ENCODE measurements around the gene MRPL44.
"Not testable (repeated sequence)": the region's sequence is repeated elsewhere in the genome, so short reads cannot be mapped to it uniquely, and the experiment has no call there.

The MRPL44 gene

DNA sequence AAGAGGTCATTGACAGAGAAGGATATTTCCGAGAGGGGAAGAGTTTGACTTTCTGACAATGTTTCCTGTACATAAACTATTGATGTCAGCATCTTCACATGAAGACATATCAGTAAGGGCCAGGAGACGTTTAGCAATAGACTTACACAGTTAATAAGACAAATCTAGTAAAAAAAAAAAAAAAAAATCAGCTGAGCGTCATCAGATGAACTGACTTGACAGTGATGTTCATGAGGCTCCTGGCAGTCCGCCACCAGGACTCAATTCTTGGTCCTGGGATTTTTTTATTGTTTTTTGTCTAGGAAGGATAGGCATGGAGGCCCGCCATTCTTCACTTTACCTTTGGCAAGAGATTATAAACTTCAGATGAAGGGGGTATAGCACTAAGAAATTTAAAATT, 14.5 kb downstream of the MRPL44 start:
- DNase-seq (no peak), ATAC-seq (no peak)

DNA sequence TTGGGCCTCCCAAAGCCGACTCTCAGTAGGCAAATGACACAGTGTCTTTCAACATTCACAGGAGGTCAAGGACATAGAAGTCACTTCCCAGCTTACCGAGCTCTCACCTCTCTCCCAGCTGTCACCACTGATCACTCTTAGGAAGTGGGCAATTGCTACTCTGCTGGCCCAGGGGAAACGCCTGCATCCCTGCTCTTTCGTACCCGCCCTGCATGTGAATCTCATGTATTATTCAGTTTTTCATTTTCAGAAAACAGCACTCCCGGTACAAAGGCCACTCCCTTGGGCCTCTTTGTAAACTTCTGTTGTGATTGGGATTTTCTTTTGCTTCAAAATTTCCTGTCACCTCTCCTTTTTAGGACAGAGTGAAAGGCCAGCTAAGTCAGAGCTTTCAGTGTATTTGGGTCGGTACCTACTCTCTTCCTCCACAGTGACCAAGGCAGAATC, 15.4 kb downstream of the MRPL44 start:
- ATAC-seq = no peak
- DNase-seq = no peak

DNA sequence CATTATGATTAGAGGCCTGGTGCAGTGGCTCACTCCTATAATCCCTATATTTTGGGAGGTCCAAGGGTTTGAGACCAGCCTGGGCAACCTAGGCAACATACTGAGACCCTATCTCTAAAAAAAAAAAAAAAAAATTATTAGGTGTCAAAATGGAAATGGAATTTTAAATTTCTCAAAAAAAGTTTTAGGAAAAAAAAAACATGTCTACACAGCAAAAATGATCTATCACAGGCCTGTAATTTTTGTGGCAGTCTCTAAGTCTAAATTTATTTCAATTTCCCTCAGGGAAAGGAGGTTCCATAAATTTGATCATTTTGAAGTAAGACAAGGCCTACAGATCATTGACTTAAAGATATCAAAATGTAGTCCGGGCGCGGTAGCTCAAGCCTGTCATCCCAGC, 16.3 kb downstream of the MRPL44 start:
- ATAC-seq = no peak
- no peak for DNase-seq

DNA sequence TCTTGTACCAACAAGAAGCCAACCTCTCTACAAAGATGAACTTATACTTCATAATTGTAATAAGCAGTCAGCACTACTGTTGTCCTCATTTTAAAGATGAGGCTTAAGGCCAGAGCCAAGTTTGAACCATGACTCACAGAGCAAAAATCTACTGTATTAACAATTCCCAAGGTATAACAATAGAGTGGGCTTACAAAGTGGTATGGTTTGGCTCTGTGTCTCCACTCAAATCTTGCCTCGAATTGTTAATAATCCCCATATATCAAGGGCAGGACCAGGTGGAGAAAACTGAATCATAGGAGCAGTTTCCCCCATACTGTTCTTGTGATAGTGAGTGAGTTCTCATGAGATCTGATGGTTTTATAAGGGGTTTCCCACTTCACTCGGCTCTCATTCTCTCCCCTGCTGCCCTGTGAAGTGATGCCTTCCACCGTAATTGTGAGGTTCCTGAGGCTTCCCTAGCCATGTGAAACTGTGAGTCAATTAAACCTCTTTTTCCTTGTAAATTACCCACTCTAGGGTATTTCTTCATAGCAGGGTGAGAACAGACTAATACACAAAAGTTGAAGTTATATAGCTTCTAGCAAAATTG, 19.5 kb downstream of the MRPL44 start:
- peak; percentile 88 for ATAC-seq
- no peak for DNase-seq

DNA sequence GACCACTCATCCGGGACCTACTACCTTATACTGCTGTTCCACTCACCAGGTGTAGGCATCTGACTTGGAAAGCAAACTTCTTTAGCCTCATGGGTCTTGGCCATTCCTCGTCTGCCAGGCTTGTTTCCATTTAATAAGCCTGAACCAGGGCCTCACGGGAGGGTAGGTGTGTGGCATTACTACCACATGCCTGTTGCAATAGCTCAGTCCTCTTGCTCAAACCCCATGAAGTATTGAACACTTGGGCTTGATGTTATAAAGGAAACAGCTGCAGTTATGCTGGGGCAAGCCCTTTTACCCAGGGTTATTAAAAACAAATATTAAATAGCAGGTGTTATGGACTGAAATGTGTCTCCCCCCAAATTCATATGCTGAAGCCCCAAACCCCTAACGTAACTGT, 21.2 kb downstream of the MRPL44 start:
- DNase-seq (no peak), ATAC-seq (no peak)

DNA sequence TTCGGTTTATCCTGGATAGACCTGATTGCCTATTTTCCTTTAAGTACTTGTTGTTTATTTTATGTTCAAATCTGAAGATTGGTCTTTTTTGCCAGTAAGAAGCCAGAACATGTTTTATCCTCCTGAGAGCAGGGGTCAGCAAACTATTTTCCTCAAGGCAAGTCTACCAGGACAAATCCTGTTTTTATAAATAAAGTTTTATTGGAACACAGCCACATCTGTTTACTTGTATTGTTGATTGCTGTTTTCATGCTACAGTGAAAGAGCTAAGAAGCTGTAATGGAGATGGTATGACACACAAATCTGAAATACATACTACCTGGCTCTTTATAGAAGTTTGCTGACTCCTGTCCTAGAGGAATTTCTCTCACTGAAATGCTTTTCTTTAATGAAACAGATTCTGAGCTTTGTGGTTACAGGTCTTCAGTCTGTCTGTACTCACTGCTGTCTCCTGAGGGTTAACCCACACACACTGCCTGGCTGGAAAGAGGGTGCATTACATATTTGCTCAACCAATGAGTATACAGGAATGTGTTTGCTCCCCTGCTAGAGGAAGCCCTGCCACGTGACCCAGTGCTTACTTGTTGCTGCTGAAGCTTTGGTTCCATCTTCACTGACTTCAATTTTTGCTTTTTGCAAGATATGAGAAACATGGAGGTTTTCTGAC, 22.6 kb downstream of the MRPL44 start:
- DNase-seq (no peak), ATAC-seq (no peak)

DNA sequence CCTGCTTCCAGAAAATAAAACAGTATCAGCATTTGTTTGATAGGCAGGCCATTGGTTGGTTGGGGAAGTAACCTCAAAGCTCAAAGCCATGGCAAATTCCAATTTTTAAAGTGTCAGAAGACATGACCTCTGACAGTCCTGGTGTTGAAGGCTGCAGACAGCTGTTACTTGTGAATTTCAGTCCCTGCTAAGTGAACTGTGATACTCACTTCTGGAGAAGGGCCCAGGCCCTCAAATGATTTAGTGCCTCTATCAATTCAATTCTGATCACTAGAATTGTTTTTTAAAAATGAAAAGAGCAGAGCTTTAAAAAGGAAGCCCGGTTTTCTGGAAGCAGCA, 23.1 kb downstream of the MRPL44 start:
- DNase-seq = no peak
- no peak for ATAC-seq

DNA sequence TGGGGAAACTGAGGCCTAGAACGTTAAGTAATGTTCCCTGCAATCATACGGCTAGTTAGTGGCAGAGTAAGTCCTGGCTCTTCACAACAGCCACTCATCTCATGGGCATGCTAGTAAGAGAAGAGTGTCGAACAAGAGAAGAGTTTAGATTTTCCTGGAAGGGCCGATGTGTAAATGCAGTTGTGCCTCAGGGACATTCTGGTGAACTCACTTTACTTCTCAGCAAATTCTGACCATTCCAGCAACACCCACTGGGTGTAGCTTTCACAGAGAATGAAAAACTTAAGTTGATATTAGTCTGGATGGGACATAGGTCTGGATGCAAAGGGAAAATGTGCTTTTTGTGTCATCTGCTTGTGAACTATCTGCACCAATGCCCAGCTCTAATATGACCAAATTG, 23.5 kb downstream of the MRPL44 start:
- DNase-seq (no peak), ATAC-seq (no peak)

DNA sequence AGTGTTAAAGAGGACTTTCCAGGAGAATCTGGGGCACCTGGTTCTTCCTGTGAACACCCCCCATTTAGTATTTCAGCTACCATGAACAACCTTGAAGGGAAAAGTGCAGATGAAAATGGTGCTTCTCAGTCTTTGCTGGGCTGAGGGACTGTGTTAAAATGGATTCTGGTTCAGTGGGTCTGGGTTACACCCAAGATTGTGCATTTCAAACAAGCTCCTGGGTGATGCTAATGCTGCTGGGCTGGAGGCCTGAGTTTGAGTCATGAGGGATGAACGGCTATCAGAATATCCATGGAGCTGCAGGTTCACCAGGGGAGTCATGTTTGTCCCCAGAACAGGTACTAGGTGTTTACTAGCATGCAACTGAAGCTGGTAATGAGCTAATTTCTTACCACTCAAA, 24.0 kb downstream of the MRPL44 start:
- ATAC-seq (no peak), DNase-seq (no peak)

DNA sequence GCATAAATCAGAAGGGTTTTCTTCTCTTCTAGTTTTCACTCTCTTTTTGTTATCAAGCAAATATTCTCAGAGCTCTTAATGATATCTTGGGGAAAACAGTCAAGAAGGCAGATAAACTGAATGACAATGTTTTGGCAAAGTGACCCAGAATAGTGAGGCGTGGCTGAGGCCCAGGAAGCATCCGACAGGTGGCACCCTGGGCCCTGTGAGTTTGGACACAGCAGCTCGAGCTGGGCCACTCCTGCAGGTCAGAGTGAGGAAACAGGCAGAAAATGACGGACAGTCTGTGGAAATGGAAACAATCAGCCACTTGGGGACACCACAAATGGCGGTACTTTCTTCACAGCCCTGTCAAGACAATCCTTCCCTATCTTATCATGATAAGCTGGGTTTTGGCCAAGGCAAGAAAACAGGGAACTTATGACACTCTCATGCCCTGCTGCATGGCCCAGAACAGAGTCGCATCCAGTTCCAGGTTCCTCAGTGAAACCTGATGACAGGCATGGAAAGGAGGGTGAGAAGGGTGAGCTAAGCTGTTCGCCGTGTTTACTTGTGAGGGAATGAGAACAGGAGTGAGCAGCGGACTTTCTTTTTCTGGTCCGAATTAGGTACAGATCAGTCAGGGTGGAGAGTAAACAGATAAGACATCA, 32.1 kb downstream of the MRPL44 start:
- ATAC-seq (no peak), DNase-seq (no peak)

DNA sequence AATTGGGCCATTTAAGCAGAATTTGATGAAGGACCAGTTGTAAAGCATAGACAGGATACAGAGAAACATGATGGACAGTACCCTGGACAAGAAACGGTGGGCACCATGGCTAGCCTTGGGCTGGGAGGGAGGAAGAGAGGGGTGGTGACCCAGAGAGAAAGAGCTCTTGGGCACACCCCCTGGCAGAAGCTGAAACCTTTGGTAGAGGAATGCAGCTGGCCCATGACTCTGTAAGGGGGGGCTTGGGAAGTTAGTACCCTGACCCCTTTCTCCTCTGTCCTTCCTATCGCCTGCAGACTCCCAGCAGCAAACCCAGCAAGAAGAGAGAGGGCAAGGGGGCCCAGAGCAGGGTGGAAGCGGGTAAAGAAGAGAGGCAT, 32.6 kb downstream of the MRPL44 start:
- no peak for DNase-seq
- no peak for ATAC-seq

DNA sequence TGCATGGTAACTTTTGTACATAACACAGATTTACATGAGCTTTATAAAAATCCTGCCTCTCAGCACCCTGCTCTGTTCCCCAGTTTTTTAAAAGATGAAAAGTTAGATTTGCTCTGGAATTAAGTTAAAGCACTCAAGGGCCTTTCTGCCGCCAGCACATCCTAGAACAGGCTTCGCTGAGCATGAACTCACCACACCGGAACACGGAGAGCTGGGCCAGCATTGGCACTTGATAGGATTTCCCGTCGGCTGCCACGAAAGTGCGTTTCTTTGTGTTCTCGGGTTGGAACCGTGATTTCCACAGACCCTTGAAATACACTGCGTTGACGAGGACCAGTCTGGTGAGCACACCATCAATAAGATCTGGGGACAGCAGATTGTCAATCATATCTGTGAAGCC, 34.3 kb downstream of the MRPL44 start:
- ATAC-seq (no peak), DNase-seq (no peak)

DNA sequence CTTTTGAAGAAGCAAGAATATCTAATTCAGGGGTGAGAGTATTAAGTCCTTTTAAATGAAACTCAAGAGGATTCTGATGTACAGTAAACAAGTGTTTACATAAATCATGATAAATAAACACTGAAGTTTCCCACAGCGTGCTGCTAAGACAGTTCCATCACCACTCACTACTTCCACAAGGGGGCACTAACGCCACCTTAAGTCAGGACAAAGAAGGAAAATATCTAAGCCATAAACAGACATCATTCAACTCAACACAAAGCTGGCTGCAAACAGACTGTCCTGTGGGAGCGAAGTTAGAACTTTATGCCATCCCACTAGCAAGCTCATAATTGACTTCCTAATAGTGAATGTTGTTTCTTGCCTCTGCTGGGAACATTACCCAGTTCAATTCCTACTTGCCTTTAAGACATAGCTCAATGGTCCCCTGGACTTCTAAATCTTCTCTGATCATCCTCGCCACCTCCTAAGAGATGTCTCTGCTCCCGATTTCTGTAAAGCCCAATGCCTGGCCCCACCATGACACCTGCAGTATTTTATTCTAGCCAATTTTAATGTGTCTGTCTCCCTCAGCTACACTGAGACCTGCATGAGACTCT, 36.5 kb downstream of the MRPL44 start:
- DNase-seq = peak; percentile 62
- peak; percentile 62 for ATAC-seq

DNA sequence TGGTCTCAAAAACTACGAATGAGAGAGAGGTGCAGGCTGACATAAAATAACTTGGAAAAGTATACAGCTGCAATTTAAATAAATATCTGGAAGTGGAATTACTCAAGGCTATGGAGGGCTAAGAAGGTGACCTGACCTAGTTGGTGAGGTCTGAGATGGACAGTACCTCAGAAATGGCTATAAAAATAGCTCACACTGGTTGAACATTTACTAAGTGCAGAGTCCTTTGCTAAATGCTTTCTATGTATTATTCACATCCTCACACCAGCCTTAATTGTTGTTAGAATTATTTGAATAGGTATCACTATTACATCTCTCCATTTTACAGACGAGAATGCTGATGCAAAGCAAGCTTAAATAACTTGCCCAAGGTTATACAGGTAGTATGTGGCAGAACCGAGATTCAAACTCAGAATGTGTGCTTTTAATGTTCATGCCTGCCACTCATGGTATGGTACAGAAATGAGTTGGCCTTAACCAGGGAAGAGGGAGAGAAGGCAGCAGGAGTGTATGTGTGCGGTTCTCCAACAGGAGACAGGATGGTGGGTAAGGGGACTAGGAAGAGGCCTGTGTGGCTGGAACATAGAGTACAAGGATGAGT, 37.4 kb downstream of the MRPL44 start:
- DNase-seq = no peak
- no peak for ATAC-seq

DNA sequence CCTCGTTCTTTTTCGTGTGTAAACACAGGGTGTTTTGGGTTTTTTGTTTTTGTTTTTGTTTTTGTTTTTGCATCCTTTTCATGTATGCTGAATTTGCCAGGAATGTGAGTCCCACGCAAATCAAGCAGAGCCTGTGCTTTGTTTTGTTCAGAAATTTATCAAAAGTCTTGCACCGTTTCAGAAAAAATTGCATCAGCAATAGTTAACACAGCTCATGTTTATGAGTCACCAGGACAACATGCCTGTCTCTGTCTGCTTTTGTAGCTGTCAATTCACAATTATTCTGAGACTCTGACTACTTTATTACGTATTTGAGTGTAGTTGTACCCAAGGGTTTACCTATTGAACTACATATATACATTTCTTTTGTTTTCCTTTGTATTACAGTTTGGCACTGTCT, 38.3 kb downstream of the MRPL44 start:
- ATAC-seq (no peak), DNase-seq (no peak)

DNA sequence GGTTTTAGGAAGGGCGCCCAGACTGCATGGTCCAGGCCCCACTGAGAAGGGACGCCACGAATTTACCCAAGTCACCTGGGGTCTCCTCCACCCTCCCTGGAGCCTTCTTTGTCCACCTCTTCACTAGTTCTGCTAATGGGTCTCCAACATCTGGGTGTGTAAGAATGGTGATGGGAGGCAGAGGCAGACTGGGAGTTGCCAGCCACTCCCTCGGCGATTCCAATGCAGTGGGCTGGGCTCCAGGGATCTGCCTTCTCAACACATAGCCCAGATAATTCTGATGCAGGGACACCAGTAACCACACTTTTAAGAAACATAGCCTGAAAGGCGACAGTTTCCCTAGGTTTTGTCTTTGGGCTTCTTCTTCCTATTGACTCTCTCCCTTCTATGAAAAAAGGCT, 39.1 kb downstream of the MRPL44 start:
- DNase-seq = no peak
- no peak for ATAC-seq

DNA sequence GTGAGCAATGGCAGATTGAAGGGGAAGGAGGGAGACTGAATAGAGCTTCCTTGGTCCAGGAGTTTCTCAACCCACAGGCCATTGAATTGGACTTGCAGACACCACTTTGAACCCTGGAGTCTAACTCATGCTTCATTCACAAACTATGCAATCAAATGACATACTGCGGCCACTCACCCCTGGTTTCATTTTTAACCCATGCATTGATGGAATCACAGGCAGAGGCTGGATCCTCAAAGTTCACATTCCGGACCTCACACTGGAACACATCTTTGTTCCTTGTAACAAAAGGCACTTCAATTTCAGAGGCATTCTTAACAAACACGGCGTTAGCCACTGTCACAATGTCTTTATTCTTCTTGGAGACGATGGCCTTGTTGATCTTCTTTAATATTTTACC, 40.7 kb downstream of the MRPL44 start:
- DNase-seq (no peak), ATAC-seq (no peak)

DNA sequence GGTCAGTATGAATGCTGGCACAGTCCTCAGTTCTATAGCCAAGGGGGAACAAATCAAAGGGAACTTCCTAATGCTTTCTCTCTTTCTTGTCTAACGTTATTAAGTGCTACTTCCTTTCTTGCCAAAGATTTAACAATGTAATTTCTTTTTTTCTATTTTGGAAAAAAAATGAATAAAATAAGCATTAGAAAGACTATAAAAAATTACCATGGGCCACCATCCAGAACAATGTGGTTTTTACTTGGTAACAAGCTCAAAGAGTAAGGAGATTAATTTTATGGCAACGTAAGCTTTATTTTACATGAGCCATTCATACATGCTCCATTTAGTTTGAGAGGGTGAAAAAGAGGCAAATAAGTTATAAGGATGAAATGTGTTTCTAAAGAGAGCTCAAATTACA, 41.7 kb downstream of the MRPL44 start:
- ATAC-seq (no peak), DNase-seq (no peak)

DNA sequence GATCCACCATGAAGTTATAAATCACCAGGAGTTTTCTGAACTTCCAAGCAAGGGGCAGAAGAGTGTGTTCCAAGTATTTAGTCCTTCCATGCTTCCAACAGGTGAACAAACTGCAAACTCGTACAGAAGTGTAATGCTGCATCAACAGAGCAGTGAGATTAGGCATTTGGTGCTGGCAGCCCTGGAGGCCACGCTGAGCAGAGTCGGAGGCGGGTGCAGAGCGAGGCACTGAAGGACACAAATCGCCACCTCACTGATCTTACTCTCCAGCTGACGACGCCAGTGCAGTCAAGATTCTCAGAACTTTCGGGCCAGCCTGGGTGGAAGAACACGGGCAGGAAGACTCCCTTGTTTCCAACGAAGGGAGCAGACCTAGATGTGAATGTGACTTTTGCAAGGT, 42.6 kb downstream of the MRPL44 start:
- no peak for ATAC-seq
- no peak for DNase-seq

DNA sequence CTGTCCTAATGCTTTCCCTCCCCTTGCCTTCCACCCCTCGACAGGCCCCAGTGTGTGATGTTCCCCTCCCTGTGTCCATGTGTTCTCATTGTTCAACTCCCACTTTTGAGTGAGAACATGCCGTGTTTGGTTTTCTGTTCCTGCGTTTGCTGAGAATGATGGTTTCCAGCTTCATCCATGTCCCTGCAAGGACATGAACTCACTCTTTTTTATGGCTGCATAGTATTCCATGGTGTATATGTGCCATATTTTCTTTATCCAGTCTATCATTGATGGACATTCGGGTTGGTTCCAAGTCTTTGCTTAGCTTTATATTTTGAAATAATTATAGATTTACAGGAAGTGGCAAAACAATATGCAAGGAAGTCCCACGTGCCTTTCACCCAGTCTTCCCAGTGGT, 43.4 kb downstream of the MRPL44 start:
- not testable (repeated sequence) for DNase-seq, ATAC-seq

DNA sequence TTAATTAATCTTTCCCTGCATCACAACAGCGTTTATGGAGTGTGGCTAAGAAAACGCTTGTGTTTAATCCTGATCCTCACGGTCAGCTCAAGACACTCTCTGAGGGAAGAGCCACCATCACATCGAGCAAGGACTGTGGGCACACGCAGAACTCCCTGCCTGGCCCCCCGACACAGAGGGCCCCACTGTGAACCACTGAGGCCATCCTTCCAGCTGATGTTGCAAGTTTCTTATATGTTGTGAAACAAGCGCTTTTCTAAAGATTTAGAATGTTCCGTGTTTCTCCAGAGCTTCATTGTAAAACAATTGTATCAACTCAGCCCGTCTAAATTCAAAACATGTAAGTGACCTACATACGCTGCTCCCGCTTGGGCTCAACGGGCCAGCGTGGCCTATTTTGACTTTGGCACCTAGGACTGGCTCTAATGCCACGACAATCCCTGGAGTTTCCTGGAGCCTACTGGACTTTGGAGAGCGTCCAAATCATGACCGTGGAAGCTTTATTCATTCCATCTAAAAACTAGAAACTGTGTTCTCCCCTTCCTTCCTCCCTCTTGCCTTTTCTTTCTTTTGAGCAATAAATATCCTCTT, 46.9 kb downstream of the MRPL44 start:
- DNase-seq (no peak), ATAC-seq (no peak)

DNA sequence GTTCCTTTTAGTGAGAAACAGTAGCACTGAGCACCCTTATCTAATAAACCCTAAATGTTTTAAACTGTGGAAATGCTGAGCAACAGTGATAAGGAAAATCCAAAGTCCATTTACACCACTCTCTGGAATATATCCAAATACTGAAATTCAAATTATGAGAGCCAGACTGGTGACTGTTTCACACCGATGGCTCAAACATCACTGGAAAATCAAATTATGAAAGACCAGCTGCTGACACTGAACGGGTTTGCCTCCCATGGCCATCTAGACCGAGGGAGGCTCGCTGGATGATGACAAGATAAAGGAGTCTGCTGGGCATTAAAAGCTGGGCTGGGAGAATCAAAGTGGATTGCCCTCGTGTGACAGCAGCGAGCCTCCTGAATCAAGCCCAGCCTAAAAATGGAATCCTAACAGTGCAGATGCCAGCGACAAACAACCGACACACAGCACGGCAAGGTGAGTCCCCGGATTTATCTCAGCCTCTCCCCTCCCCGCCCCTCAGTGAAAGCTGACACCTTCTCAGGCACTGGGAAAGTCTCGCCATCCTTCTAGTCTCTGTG, 51.5 kb downstream of the MRPL44 start:
- ATAC-seq = no peak

More for the DNA sequence above, 51.5 kb downstream of the MRPL44 start:
- no peak for DNase-seq
